ENCODE measurements around the gene ZNF541. TPM values are rescaled to one million over a fixed set of nuclear protein-coding genes. Genes with fewer than 3 reads are reported as not detected.

ZNF541 gene
- total and polyA plus RNA-seq, 10 of the 15 experiments (the other 5 are each of a cell fraction or from before 2014, with no cell fraction given), result 0.03 to 0.12 (median 0.07) TPM; not detected in 4

- TF ChIP-seq CEBPZ (IDR thresholded peaks at IDR 0.05; ENCODE audit: low read depth, low read length) (no peak), NFIC (IDR thresholded peaks at IDR 0.05; ENCODE audit: low read depth, low read length) (no peak), JUND (IDR thresholded peaks at IDR 0.05; ENCODE audit: low read depth, low read length) (no peak), PAX8 (IDR thresholded peaks at IDR 0.05) (no peak), EGR1 (IDR thresholded peaks at IDR 0.05; ENCODE audit: borderline replicate concordance in 1 of 2, low read depth in 2 of 2, low read length in 2 of 2) (peak in 1 of 2 experiments; percentile 80; a peak in 2 of 3 replicates), BCL11A (IDR thresholded peaks at IDR 0.05; ENCODE audit: low read depth, low read length) (no peak), CHD1 (IDR thresholded peaks at IDR 0.05; ENCODE audit: low read depth, low read length) (0 out of 2 replicates have a peak, but pooled peaks have one; percentile 56), POLR2A (IDR thresholded peaks at IDR 0.05; ENCODE audit: low read depth, low read length) (peak; percentile 88), KAT2A (conservative IDR thresholded peaks at IDR 0.05; ENCODE audit: control insufficient read depth, low read depth, low read length) (no peak), SIN3A (IDR thresholded peaks at IDR 0.05; ENCODE audit: low read depth, low read length) (no peak), YBX1 (IDR thresholded peaks at IDR 0.05) (no peak), BRCA1 (IDR thresholded peaks at IDR 0.05; ENCODE audit: low read depth, low read length) (no peak), SMC3 (IDR thresholded peaks at IDR 0.05; ENCODE audit: borderline replicate concordance, low read length) (no peak), STAT1 (conservative IDR thresholded peaks at IDR 0.05) (no peak), FOS (IDR thresholded peaks at IDR 0.05; ENCODE audit: borderline replicate concordance, extremely low read depth, insufficient read length) (peak; percentile 28), KLF5 (IDR thresholded peaks at IDR 0.05; ENCODE audit: partially characterized antibody) (peak; percentile 41), IRF3 (IDR thresholded peaks at IDR 0.05) (peak; percentile 76), LARP7 (IDR thresholded peaks at IDR 0.05) (peak; percentile 77; the same call in 1 of the 2 replicates), MYC (IDR thresholded peaks at IDR 0.05; ENCODE audit: insufficient read depth, insufficient read length, insufficient replicate concordance, low read length, severe bottlenecking) (no peak)
- TF ChIP-seq, protein P1, sequence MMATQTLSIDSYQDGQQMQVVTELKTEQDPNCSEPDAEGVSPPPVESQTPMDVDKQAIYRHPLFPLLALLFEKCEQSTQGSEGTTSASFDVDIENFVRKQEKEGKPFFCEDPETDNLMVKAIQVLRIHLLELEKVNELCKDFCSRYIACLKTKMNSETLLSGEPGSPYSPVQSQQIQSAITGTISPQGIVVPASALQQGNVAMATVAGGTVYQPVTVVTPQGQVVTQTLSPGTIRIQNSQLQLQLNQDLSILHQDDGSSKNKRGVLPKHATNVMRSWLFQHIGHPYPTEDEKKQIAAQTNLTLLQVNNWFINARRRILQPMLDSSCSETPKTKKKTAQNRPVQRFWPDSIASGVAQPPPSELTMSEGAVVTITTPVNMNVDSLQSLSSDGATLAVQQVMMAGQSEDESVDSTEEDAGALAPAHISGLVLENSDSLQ (IDR thresholded peaks at IDR 0.05), result peak; percentile 96
- TF ChIP-seq, protein P2, sequence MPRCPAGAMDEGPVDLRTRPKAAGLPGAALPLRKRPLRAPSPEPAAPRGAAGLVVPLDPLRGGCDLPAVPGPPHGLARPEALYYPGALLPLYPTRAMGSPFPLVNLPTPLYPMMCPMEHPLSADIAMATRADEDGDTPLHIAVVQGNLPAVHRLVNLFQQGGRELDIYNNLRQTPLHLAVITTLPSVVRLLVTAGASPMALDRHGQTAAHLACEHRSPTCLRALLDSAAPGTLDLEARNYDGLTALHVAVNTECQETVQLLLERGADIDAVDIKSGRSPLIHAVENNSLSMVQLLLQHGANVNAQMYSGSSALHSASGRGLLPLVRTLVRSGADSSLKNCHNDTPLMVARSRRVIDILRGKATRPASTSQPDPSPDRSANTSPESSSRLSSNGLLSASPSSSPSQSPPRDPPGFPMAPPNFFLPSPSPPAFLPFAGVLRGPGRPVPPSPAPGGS (IDR thresholded peaks at IDR 0.05; ENCODE audit: borderline replicate concordance, insufficient read depth, low read depth, low read length, poor library complexity, severe bottlenecking), result no peak
Observed at GRCh38 chr19:47608074-47608918, 35.3 kb upstream of the ZNF541 start (continued).
